ENCODE measurements around the gene DOP1B.

DNA sequence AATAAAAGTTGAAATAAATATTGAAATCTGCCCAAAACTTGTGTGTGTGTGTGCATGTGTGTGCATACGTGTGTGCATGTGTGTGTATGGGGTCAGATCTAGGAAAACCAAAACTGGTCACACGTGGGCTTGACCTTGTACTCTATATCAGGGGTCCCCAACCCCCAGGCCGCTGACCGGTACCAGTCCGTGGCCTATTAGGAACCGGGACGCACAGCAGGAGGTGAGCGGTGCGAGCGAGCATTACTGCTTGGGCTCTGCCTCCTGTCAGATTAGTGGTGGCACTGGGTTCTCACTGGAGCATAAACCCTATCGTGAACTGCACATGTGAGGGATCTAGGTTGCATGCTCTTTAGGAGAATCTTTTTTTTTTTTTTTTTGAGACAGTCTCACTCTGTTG lies 8.7 kb downstream of the DOP1B start:
- TF ChIP-seq, protein P1, sequence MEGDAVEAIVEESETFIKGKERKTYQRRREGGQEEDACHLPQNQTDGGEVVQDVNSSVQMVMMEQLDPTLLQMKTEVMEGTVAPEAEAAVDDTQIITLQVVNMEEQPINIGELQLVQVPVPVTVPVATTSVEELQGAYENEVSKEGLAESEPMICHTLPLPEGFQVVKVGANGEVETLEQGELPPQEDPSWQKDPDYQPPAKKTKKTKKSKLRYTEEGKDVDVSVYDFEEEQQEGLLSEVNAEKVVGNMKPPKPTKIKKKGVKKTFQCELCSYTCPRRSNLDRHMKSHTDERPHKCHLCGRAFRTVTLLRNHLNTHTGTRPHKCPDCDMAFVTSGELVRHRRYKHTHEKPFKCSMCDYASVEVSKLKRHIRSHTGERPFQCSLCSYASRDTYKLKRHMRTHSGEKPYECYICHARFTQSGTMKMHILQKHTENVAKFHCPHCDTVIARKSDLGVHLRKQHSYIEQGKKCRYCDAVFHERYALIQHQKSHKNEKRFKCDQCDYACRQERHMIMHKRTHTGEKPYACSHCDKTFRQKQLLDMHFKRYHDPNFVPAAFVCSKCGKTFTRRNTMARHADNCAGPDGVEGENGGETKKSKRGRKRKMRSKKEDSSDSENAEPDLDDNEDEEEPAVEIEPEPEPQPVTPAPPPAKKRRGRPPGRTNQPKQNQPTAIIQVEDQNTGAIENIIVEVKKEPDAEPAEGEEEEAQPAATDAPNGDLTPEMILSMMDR (IDR thresholded peaks at IDR 0.05): no peak
- no peak for TF ChIP-seq POLR2A (IDR thresholded peaks at IDR 0.05)

Measured in adrenal gland (tissue), 5 donors.